HepG2 (cell line): ENCODE measurements around the gene SSBP4. TPM values are rescaled to one million over a fixed set of nuclear protein-coding genes. Genes with fewer than 3 reads are reported as not detected.

ENCODE experiments used
- CEBPB ChIP-seq: IDR thresholded peaks from 2 replicates; pipeline ENCODE4 v1.6.1; 2011; ENCODE audit warnings: low read depth, low read length, improper control_type of control experiment, borderline replicate concordance
- HNRNPUL1 ChIP-seq: fragments of 200-400 bp; formaldehyde crosslinking; IDR thresholded peaks from 2 replicates; pipeline ENCODE4 v1.6.1; 2017; ENCODE audit warnings: low read depth, mild to moderate bottlenecking, low read length, moderate library complexity
- KDM1A ChIP-seq: IDR thresholded peaks from 2 replicates; pipeline ENCODE4 v1.6.1; 2016; ENCODE audit warnings: missing compliant biosample characterization
- MEIS2 ChIP-seq: sonication (generic); formaldehyde crosslinking; IDR thresholded peaks from 2 replicates; pipeline ENCODE4 v1.9.0; 2021; ENCODE audit warnings: mild to moderate bottlenecking, missing genetic modification reagents
- NR2F2 ChIP-seq: IDR thresholded peaks from 2 replicates; pipeline ENCODE4 v1.6.1; 2012; ENCODE audit warnings: low read depth, inconsistent platforms, borderline replicate concordance
- PATZ1 ChIP-seq: sonication (generic); formaldehyde crosslinking; IDR thresholded peaks from 2 replicates; pipeline ENCODE4 v1.4.0; 2020; ENCODE audit warnings: missing genetic modification reagents
- PAXIP1 ChIP-seq: sonication (generic); formaldehyde crosslinking; conservative IDR thresholded peaks from 2 replicates; pipeline ENCODE4 v1.4.0; 2020; ENCODE audit warnings: mild to moderate bottlenecking, missing genetic modification reagents, moderate library complexity
- PCBP2 ChIP-seq: fragments of 200-400 bp; formaldehyde crosslinking; optimal IDR thresholded peaks from 2 replicates; pipeline ENCODE3; 2018; ENCODE audit warnings: low read length, low read depth; ENCODE audit not compliant: poor library complexity, severe bottlenecking
- RAD21 ChIP-seq: fragments of 450-650 bp; formaldehyde crosslinking; IDR thresholded peaks from 2 replicates; pipeline ENCODE4 v1.5.0; 2020; ENCODE audit warnings: mild to moderate bottlenecking
- REPIN1 ChIP-seq: sonication (generic); formaldehyde crosslinking; IDR thresholded peaks from 2 replicates; pipeline ENCODE4 v1.8.0; 2022; ENCODE audit warnings: missing genetic modification reagents, low read depth, mild to moderate bottlenecking, borderline replicate concordance
- SMC3 ChIP-seq: IDR thresholded peaks from 2 replicates; pipeline ENCODE4 v1.6.1; 2011; ENCODE audit warnings: low read length, improper control_type of control experiment
- ZBTB43 ChIP-seq: sonication (generic); formaldehyde crosslinking; conservative IDR thresholded peaks from 2 replicates; pipeline ENCODE4 v1.4.0; 2020; ENCODE audit warnings: missing genetic modification reagents
- ZC3H13 ChIP-seq: sonication (generic); formaldehyde crosslinking; IDR thresholded peaks from 2 replicates; pipeline ENCODE4 v1.8.1; 2023; ENCODE audit warnings: mild to moderate bottlenecking, missing genetic modification reagents, moderate library complexity
- ZNF160 ChIP-seq: sonication (generic); formaldehyde crosslinking; IDR thresholded peaks from 2 replicates; pipeline ENCODE4 v1.8.0; 2022; ENCODE audit warnings: mild to moderate bottlenecking, inconsistent platforms, missing genetic modification reagents
- ZNF713 ChIP-seq: sonication (generic); formaldehyde crosslinking; IDR thresholded peaks from 2 replicates; pipeline ENCODE4 v1.4.0; 2020; ENCODE audit warnings: mild to moderate bottlenecking, missing genetic modification reagents
- ZNF746 ChIP-seq: sonication (generic); formaldehyde crosslinking; IDR thresholded peaks from 2 replicates; pipeline ENCODE4 v1.8.0; 2022; ENCODE audit warnings: mild to moderate bottlenecking, missing genetic modification reagents
- polyA plus RNA-seq, 8 experiments: library from polyadenylated mRNA; depleted of rRNA in 3 of 8; stranded (reverse) in 7 of 8; unstranded in 1 of 8; fragments of >200 nt; fragmentation: Illumina TruSeq in 4 of 8; extraction: Trizol in 4 of 8; gene quantifications; 2 replicates each; pipeline versions ENCODE4 v1.2.1 to v1.2.3, GENCODE V29; 2011 to 2016; ENCODE audit warnings: low read depth in 4 of 8, missing spikeins in 1 of 8, mixed read lengths in 1 of 8; ENCODE audit not compliant: insufficient read depth in 1 of 8
- total RNA-seq, 5 experiments: library from RNA; depleted of rRNA; stranded (reverse); fragments of >200 nt; fragmentation: Illumina TruSeq; extraction: Trizol; gene quantifications; 2 replicates each; pipeline ENCODE4 v1.2.3, GENCODE V29; 2016; ENCODE audit warnings: low read depth in 1 of 5
- TF ChIP-seq, protein P1 (sequence below): sonication (generic); formaldehyde crosslinking; IDR thresholded peaks from 2 replicates; pipeline ENCODE4 v1.8.1; 2023; ENCODE audit warnings: mild to moderate bottlenecking, inconsistent platforms, moderate library complexity, missing genetic modification reagents, borderline replicate concordance
- TF ChIP-seq, protein P2 (sequence below): sonication (generic); formaldehyde crosslinking; IDR thresholded peaks from 2 replicates; pipeline ENCODE4 v1.8.0; 2022; ENCODE audit warnings: missing genetic modification reagents, mild to moderate bottlenecking, moderate library complexity, borderline replicate concordance

The SSBP4 gene
- total and polyA plus RNA-seq, 2 of the 13 experiments (the other 11 are each of a cell fraction or from before 2014, with no cell fraction given): 20.8 to 39.5 TPM

DNA sequence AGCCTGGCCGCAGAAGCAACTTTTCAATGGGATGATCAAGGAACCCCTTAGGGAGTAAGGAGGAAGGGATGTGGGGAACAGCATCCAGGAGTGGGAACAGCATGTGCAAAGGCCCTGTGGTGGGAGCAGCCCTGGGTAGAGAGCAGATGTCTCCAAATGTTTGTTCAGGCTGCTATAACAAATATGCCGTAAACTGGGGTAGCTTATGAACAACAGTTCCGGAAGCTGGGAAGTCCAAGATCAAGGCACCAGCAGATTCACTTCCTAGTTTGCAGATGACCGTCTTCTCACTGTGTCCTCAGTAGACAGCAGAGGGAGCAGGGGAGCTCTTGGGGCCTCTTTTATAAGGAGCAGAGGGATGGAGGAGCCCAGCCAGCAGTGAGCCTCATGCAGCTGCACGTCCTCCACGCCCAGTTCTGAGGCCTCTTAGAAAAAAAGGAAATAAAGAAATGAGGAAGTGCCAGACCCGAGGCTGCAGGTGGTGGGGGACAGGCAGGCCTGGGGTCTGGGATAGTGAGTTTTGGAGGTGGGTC, 17.6 kb upstream of the SSBP4 start (continued):
- TF ChIP-seq, protein P1, sequence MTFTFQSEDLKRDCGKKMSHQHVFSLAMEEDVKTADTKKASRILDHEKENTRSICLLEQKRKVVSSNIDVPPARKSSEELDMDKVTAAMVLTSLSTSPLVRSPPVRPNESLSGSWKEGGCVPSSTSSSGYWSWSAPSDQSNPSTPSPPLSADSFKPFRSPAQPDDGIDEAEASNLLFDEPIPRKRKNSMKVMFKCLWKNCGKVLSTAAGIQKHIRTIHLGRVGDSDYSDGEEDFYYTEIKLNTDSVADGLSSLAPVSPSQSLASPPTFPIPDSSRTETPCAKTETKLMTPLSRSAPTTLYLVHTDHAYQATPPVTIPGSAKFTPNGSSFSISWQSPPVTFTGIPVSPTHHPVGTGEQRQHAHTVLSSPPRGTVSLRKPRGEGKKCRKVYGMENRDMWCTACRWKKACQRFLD (CRISPR knock-in tag): no peak
- TF ChIP-seq HNRNPUL1: no peak
- TF ChIP-seq RAD21 (CRISPR knock-in tag): 0 out of 2 replicates have a peak, but pooled peaks have one; percentile 28
- TF ChIP-seq, protein P2, sequence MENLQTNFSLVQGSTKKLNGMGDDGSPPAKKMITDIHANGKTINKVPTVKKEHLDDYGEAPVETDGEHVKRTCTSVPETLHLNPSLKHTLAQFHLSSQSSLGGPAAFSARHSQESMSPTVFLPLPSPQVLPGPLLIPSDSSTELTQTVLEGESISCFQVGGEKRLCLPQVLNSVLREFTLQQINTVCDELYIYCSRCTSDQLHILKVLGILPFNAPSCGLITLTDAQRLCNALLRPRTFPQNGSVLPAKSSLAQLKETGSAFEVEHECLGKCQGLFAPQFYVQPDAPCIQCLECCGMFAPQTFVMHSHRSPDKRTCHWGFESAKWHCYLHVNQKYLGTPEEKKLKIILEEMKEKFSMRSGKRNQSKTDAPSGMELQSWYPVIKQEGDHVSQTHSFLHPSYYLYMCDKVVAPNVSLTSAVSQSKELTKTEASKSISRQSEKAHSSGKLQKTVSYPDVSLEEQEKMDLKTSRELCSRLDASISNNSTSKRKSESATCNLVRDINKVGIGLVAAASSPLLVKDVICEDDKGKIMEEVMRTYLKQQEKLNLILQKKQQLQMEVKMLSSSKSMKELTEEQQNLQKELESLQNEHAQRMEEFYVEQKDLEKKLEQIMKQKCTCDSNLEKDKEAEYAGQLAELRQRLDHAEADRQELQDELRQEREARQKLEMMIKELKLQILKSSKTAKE (CRISPR knock-in tag): no peak
- no peak for TF ChIP-seq REPIN1 (CRISPR knock-in tag)
- peak; percentile 49; the same call in 1 of the 2 replicates for TF ChIP-seq SMC3
- TF ChIP-seq CEBPB: no peak
- TF ChIP-seq ZNF746 (CRISPR knock-in tag): no peak
- 0 out of 2 replicates have a peak, but pooled peaks have one; percentile 10 for TF ChIP-seq PAXIP1 (CRISPR knock-in tag)
- no peak for TF ChIP-seq NR2F2
- no peak for TF ChIP-seq ZBTB43 (CRISPR knock-in tag)
- TF ChIP-seq ZNF160 (CRISPR knock-in tag): no peak
- TF ChIP-seq MEIS2 (CRISPR knock-in tag): no peak
- no peak for TF ChIP-seq ZC3H13 (CRISPR knock-in tag)
- no peak for TF ChIP-seq PCBP2
- TF ChIP-seq ZNF713: no peak
- peak; percentile 94 for TF ChIP-seq KDM1A (CRISPR knock-in tag)
- TF ChIP-seq PATZ1 (CRISPR knock-in tag): no peak
